Measurements from ENCODE around the gene FAM24A.
A peak's percentile ranks its signal among the peaks of the same experiment; 100 is the strongest.
"Not testable (repeated sequence)": the region's sequence is repeated elsewhere in the genome, so short reads cannot be mapped to it uniquely, and the experiment has no call there.

The FAM24A gene

GRCh38 chr10:122884166-122884565 lies 26.2 kb upstream of the FAM24A start:
- peaks cover 6% of the 10 kb centered on the region for H3K36me3 Mint-ChIP-seq
- no peaks in the 10 kb centered on the region for H3K9me3 Mint-ChIP-seq
- DNase-seq (ENCODE audit: low spot score in 2 of 2) = no peak
- peaks cover 20% of the 10 kb centered on the region for H3K4me1 Mint-ChIP-seq
- ATAC-seq = no peak
- no peak overlapping the region for H3K4me3 Mint-ChIP-seq
- H3K27ac Mint-ChIP-seq = no peak overlapping the region

- Mint-ChIP-seq H3K4me3 (no peak overlapping the region), H3K9me3 (no peaks in the 10 kb centered on the region), H3K36me3 (no peaks in the 10 kb centered on the region), H3K4me1 (no peaks in the 10 kb centered on the region), H3K27ac (no peak overlapping the region)
- ATAC-seq (no peak), DNase-seq (ENCODE audit: low spot score in 2 of 2) (no peak)
Measured at GRCh38 chr10:122894261-122894944, 16.0 kb upstream of the FAM24A start.

DNA sequence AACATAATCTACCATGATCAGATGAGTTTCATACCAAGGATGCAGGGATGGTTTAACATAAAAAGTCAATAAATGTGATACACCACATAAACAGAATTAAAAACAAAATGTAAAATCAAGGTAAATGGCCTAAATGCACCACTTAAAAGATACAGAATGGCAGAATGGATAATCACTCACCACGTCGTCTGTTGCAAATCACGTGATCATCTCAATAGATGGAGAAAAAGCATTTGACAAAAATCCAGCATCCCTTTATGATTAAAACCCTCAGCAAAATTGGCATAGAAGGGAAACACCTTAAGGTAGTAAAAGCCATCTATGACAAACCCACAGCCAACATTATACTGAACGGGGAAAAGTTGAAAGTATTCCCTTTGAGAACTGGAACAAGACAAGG lies 6.5 kb upstream of the FAM24A start:
- DNase-seq (ENCODE audit: low spot score in 2 of 2); ATAC-seq; H3K27ac Mint-ChIP-seq; H3K4me3 Mint-ChIP-seq; H3K4me1 Mint-ChIP-seq; H3K36me3 Mint-ChIP-seq: not testable (repeated sequence)
- peaks cover 10% of the 10 kb centered on the region for H3K9me3 Mint-ChIP-seq

DNA sequence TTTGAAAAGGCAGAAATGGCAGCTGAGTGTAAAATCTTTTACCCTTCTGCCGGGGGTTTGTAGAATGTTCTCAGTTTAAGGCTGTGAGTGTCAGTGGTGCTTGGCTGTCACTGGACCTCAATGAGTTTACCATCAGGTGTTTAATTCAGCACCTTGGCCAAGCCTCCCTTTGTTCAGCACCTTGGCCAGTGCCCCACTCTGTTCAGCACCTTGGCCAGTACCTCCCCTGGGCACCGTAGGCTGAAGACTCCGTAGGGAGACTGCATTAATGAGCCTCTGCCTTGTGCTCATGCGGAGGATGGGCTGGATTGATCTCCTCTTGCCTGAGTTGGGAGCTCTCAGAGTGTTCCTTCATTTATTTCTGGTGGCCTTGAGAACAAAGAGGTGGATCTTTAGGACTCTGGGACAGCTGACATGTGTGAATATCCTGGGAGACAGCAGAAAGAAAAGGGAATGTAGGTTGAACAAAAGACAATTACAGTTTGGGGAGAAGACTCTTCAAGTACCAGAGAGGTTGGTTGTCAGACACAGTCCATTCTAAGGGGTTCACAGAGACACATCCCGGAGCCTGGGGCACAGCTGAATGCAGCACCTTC lies 1.6 kb downstream of the FAM24A start:
- DNase-seq (ENCODE audit: low spot score in 2 of 2) (peak; percentile 37 to 69), ATAC-seq (peak; percentile 62)
- Mint-ChIP-seq H3K4me1 (no peaks in the 10 kb centered on the region), H3K27ac (no peak overlapping the region), H3K36me3 (no peaks in the 10 kb centered on the region), H3K9me3 (peaks cover 5% of the 10 kb centered on the region), H3K4me3 (no peak overlapping the region)

- Mint-ChIP-seq H3K9me3 (peaks cover 5% of the 10 kb centered on the region), H3K4me1 (no peaks in the 10 kb centered on the region), H3K27ac (no peak overlapping the region), H3K36me3 (no peaks in the 10 kb centered on the region), H3K4me3 (no peak overlapping the region)
- no peak for DNase-seq (ENCODE audit: low spot score in 2 of 2)
- no peak for ATAC-seq
Measured at GRCh38 chr10:122915700-122916099, 5.3 kb downstream of the FAM24A start.

DNA sequence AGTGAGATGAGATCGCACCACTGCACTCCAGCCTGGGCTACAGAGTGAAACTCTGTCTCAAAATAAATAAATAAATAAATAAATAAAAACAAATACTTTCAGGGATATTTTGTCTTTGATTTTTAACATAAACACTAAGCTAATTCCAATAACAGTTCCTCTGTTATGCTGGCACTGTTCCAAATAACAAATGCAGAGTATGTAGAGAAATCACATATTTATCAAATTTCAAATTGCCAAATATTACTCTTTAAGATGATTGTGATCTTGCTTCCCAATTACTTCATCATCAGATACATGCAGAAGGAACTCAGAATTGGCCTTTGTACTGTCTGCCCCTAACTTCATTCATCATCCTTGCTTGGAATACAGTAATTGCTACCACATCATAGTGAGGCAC lies 19.7 kb downstream of the FAM24A start:
- no peak for ATAC-seq
- DNase-seq (ENCODE audit: low spot score in 2 of 2) = no peak
- Mint-ChIP-seq H3K36me3 (peaks cover 7% of the 10 kb centered on the region), H3K4me3 (no peak overlapping the region), H3K27ac (no peak overlapping the region), H3K9me3 (no peaks in the 10 kb centered on the region), H3K4me1 (no peaks in the 10 kb centered on the region)

GRCh38 chr10:122931088-122931906 lies 20.9 kb downstream of the FAM24A start:
- H3K4me1 Mint-ChIP-seq = no peaks in the 10 kb centered on the region
- DNase-seq (ENCODE audit: low spot score in 2 of 2) = no peak
- H3K36me3 Mint-ChIP-seq = peaks cover 12% of the 10 kb centered on the region
- ATAC-seq = no peak
- H3K9me3 Mint-ChIP-seq = no peaks in the 10 kb centered on the region
- H3K27ac Mint-ChIP-seq = no peak overlapping the region
- H3K4me3 Mint-ChIP-seq = no peak overlapping the region

GRCh38 chr10:122939133-122939855 lies 28.9 kb downstream of the FAM24A start:
- DNase-seq (ENCODE audit: low spot score in 2 of 2) (no peak), ATAC-seq (no peak)
- H3K27ac Mint-ChIP-seq = peak overlapping the region; percentile 3
- H3K4me1 Mint-ChIP-seq = no peaks in the 10 kb centered on the region
- H3K36me3 Mint-ChIP-seq = peaks cover 33% of the 10 kb centered on the region
- H3K4me3 Mint-ChIP-seq = no peak overlapping the region
- no peaks in the 10 kb centered on the region for H3K9me3 Mint-ChIP-seq

DNA sequence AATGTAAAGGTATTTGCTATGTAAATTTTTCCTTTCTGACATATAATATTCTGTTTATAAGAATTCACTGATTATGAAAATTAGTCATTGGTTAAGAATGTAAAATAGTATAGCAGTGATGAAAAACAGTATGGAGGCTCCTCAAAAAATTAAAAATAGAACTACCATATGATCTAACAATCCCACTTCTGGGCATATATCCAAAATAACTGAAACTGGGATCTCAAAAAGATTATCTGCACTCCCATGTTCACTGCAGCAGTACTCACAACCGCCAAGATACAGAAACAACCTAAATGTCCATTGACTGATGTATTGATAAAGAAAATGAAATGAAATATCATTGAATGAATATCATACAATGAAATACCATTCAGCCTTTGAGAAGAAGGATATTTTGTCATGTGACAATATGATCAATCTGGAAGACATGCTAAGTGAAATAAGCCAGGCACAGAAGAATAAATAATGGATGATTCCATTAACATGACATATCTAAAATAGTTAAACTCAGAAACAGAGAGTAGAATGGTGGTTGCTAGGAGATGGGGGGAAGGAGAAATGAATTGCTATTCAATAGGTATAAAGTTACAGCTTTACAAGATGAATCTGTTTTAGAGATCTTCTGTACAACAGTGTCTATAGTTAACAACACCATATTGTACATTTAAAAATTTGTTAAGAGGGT lies 29.6 kb downstream of the FAM24A start:
- Mint-ChIP-seq H3K9me3 (no peaks in the 10 kb centered on the region), H3K36me3 (peaks cover 33% of the 10 kb centered on the region), H3K27ac (no peak overlapping the region), H3K4me1 (no peaks in the 10 kb centered on the region), H3K4me3 (no peak overlapping the region)
- ATAC-seq (no peak), DNase-seq (ENCODE audit: low spot score in 2 of 2) (no peak)

- no peak for ATAC-seq
- Mint-ChIP-seq H3K27ac (no peak overlapping the region), H3K9me3 (no peaks in the 10 kb centered on the region)
Measured at GRCh38 chr10:122949296-122949695, 38.9 kb downstream of the FAM24A start.

DNA sequence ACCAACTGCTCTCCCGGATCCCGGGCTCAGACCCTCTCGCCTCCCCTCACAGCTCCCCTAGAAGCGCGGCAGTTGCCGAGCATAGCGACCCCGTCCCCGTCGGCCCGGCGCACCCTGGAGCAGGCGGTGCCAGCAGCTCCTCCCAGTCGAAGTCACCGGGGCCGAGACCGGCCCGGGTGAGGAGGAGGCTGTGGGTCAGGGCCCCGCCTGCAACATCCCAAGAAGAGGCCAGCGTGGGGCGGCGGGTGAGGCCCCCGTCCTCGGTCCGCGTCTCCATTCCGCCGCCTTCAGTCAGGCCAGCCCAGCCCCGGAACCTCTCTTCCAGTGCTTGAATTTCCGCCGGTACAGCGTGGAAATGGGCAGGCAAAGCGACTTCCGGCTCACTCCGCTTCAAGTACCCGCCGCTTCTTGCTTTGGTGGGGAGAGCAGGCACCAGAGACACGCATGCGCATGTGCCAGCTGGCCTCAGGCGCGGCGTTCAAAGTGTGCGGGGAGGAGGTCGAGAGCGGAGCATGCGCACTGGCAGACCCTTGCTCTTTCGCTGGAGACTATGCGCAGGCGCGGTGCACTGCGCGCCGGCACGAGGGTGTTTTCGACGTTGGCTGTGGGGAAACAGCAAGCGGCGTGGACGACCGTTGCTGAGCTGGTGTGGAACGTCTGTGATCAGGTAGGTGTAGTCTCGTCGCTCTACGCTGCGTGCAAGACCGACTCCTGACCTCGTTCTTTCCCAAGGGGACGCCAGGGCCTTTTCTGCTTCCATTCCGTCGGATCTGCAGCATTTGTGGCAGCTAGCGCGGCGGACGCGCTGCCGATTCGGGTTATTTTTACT lies 43.7 kb downstream of the FAM24A start, which contains the start of gene C10orf88:
Gene C10orf88, minus strand, starts transcription at position 326 of the 829 bp plus-strand sequence. Its CDS starts 49 bp downstream, at position 277.
- peak; percentile 98 for ATAC-seq
- H3K4me1 Mint-ChIP-seq = peaks cover 23% of the 10 kb centered on the region
- peak within 1 kb of the TSS; percentile 89 for H3K4me3 Mint-ChIP-seq
- peaks cover 35% of the 10 kb centered on the region for H3K36me3 Mint-ChIP-seq
- peak; percentile 87 to 97 for DNase-seq (ENCODE audit: low spot score in 2 of 2)
- no peaks in the 10 kb centered on the region for H3K9me3 Mint-ChIP-seq
- peak within 1 kb of the TSS; percentile 94 for H3K27ac Mint-ChIP-seq

More at GRCh38 chr10:122949296-122949695, 38.9 kb downstream of the FAM24A start:
- no peak for DNase-seq (ENCODE audit: low spot score in 2 of 2)
- Mint-ChIP-seq H3K4me3 (no peak overlapping the region), H3K4me1 (peaks cover 25% of the 10 kb centered on the region), H3K36me3 (peaks cover 58% of the 10 kb centered on the region)

- DNase-seq (ENCODE audit: low spot score in 2 of 2) (no peak), ATAC-seq (no peak)
- no peaks in the 10 kb centered on the region for H3K9me3 Mint-ChIP-seq
- H3K36me3 Mint-ChIP-seq = peaks cover 30% of the 10 kb centered on the region
- peak overlapping the region; percentile 89 for H3K4me3 Mint-ChIP-seq
- H3K27ac Mint-ChIP-seq = peak overlapping the region; percentile 94
- peaks cover 23% of the 10 kb centered on the region for H3K4me1 Mint-ChIP-seq
Measured at GRCh38 chr10:122954731-122955050, 44.3 kb downstream of the FAM24A start.

DNA sequence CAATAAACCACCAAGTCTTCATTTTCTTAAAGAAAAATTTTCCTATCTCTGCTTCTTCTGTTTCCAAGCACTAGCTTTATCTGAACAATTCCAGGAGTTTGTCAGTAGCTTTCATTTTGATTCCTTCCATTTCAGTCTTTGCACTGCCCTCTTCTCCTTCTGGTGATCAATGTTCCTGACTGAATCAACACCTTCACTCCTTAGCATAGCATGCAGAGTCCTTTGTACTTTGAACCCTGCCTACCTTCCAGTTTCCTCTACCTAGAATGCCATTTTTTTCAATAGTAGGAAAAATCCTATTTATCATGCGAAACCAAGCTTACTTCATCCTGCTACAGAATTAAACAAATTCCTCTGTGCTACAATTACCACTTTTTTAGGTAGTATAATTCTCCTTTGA lies 45.5 kb downstream of the FAM24A start:
- ATAC-seq (no peak), DNase-seq (ENCODE audit: low spot score in 2 of 2) (no peak)
- H3K4me1 Mint-ChIP-seq = peaks cover 23% of the 10 kb centered on the region
- peaks cover 30% of the 10 kb centered on the region for H3K36me3 Mint-ChIP-seq
- H3K9me3 Mint-ChIP-seq = no peaks in the 10 kb centered on the region
- no peak overlapping the region for H3K27ac Mint-ChIP-seq
- H3K4me3 Mint-ChIP-seq = no peak overlapping the region

DNA sequence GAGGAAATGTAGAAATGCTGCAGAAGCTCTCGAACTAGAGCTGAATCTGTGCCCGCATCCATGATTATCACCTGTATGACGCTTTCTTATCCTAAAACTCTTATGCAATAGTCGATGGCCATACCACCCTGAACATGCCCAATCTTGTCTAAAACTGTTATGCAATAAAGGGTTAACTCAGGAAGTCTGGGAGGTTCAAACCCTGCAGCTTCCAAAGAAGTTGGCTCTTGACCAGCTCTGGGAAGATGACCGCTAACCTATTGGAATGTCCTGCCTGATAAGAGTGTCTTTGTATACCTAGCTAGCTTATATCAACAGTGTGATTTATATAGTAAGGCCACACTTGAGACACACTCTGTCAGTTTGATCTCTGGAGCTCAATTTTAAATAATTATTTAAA lies 47.1 kb downstream of the FAM24A start:
- no peak for DNase-seq (ENCODE audit: low spot score in 2 of 2)
- H3K9me3 Mint-ChIP-seq = no peaks in the 10 kb centered on the region
- no peak overlapping the region for H3K27ac Mint-ChIP-seq
- ATAC-seq = no peak
- no peak overlapping the region for H3K4me3 Mint-ChIP-seq
- peaks cover 20% of the 10 kb centered on the region for H3K36me3 Mint-ChIP-seq
- peaks cover 21% of the 10 kb centered on the region for H3K4me1 Mint-ChIP-seq

All from stimulated activated effector memory CD8-positive, alpha-beta T cell treated with anti-CD3 and anti-CD28 coated beads, Interleukin-12 subunit alpha, Interleukin-12 subunit beta, amount 100 ng/mL, for 72 hours (primary cell).